Left hindlimb (tissue), 1 donor: ENCODE measurements around the gene CLDND1.

ENCODE experiments used
- DNase-seq: peaks from one replicate; pipeline ENCODE4 v3.0.0-alpha.2; 2018

CLDND1 gene

DNA sequence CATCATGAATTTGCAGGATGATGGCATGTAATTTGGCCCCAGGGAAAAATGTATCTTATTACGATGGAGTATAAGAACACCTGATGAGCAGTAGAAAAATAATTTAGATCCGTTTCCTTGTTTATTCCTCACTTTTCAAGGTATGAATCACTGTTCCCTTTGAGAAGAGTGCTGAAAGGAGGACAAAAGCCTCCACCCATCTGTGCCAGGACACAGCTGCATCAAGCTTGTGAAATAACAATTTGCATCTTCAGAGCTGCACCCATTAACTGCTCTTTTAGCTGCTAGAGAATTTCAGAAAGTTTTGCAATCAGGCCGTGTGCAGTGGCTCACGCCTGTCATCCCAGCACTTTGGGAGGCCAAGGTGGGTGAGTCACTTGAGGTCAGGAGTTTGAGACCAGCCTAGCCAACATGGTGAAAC, 9.6 kb downstream of the CLDND1 start:
- DNase-seq = no peak

DNA sequence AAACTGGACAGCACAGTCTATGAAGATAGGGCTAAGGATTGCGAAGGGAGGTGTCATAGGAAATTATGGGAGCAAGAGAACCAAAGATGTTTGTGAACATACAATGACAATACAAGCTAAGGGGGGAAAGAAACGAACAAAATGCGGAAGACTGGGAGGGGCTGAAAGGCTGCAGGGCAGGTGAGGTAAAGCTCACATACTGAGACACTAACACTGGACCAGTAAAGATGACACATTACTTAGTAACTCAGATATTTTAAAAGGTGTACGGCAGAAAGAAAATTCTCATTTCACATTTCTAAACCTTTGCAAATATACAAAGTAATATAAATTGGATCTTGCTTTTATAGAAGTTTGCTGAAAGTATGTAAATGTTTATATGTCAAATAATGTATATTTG, 10.1 kb downstream of the CLDND1 start:
- DNase-seq = no peak

- DNase-seq = no peak
Measured at GRCh38 chr3:98508582-98508981, 14.1 kb downstream of the CLDND1 start.

DNA sequence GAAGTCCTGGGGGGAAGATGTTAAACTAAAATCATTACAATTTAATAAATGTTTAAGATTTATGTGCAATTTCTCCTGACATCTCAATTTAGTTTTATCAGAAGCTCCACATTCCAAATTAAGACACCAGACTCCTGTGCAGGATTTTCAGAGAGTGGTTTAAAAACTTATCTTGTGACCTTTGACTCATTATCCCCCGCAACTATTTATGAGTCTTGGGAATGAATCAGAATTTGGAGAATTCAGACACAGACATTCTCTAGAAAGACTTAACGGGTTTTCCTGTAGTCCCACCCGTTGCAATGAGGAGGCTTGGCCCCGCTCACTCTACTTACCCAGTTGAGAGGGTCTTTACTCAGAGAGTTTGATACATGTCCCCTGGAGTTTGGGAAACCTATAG, 18.2 kb downstream of the CLDND1 start:
- DNase-seq = no peak

DNA sequence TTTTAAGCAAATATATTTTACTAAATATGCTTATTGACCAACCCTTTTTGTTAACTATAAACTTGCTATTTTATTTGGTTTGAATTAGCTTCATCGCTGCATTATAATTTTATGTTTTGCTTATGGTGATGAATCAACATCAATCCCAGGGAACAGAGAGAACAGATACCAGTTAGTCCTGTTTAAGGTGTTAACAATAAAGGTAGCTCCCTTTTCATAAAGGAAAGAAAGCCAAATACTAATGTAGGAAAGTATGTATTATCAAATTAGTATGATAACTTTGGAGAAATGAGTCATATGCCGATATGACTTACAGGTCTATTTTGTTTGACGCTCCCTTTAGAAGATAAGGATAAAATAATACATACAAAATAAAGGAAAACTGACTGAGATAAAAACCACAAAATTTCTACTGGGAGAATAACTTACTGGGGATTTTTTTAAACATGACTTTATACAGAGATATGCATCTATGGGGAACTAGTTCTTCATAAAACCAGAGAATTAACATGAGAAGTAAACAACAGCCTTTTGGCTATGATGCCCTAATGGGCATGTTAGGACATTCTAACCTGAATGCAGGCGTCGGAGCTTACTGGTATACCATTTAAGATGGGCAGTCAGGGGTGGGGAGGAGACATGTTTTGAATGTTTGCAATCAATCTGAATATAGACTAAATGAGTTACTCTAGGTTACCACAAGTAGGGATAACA, 20.7 kb downstream of the CLDND1 start:
- no peak for DNase-seq

GRCh38 chr3:98501270-98501669, 21.4 kb downstream of the CLDND1 start:
- DNase-seq = no peak

GRCh38 chr3:98500019-98500418, 22.7 kb downstream of the CLDND1 start:
- no peak for DNase-seq

- no peak for DNase-seq
Measured at GRCh38 chr3:98497381-98497780, 25.3 kb downstream of the CLDND1 start, which contains the start of gene OR5K2. TSS of gene OR5K2 (plus strand) at chr3:98497681. CDS start at chr3:98497681, 0 bp downstream.

DNA sequence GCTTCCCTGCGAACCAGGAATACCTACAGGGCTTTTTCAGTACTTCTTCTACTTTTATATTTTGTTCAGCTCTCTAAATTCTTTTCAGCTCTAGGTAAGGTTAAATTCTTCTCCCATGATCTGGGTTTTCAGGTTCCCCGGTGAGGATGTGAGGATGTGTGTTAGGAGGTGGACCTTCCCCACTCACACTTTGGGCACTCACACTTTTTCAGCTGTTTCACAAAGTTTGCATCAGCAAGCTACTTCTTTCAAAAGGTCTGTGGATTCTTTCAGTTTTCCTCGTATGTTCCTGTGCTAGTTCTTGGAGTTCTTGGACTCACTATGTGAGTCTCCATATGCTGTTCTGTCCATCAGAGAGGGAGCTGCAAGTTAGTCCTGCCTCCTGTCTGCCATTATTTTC, 39.1 kb downstream of the CLDND1 start:
- no peak for DNase-seq

GRCh38 chr3:98482717-98483482, 39.8 kb downstream of the CLDND1 start:
- no peak for DNase-seq
